GM12891 (cell line): ENCODE data around the gene TIAM1.
"Not testable (repeated sequence)": the region's sequence is repeated elsewhere in the genome, so short reads cannot be mapped to it uniquely, and the experiment has no call there.

ENCODE experiments used
- DNase-seq: peaks from one replicate; pipeline ENCODE4 v3.0.0; 2011; ENCODE audit warnings: low spot score; ENCODE audit not compliant: insufficient read length
- FAIRE-seq: peaks from 2 replicates; lab custom pipeline; 2011; peaks lifted over from hg19 to GRCh38; lab: Jason Lieb, UNC
- PAX5 ChIP-seq: IDR thresholded peaks from 2 replicates; pipeline ENCODE4 v1.6.1; 2011; ENCODE audit warnings: low read length, moderate library complexity, mild to moderate bottlenecking; ENCODE audit not compliant: insufficient read depth, severe bottlenecking
- POLR2A ChIP-seq: IDR thresholded peaks from 2 replicates; pipeline ENCODE4 v1.6.1; 2011; ENCODE audit warnings: low read depth, low read length, control low read depth
- POLR2AphosphoS5 ChIP-seq: IDR thresholded peaks from 2 replicates; pipeline ENCODE4 v1.6.1; 2011; ENCODE audit warnings: low read depth, low read length, control low read depth
- POU2F2 ChIP-seq: IDR thresholded peaks from 2 replicates; pipeline ENCODE4 v1.6.1; 2011; ENCODE audit warnings: low read depth, mild to moderate bottlenecking, control low read depth, low read length, moderate library complexity
- SPI1 ChIP-seq: IDR thresholded peaks from 2 replicates; pipeline ENCODE4 v1.6.1; 2011; ENCODE audit warnings: low read depth, low read length, control low read depth
- TAF1 ChIP-seq: IDR thresholded peaks from 2 replicates; pipeline ENCODE4 v1.6.1; 2011; ENCODE audit warnings: low read depth, low read length, control low read depth

The TIAM1 gene

GRCh38 chr21:31230937-31231336, 113.1 kb downstream of the TIAM1 start:
- no peak for FAIRE-seq
- TF ChIP-seq POU2F2, result no peak
- no peak for TF ChIP-seq POLR2AphosphoS5
- TF ChIP-seq PAX5, result no peak
- no peak for TF ChIP-seq POLR2A
- no peak for TF ChIP-seq TAF1
- TF ChIP-seq SPI1, result no peak
- no peak for DNase-seq

- FAIRE-seq, DNase-seq: not testable (repeated sequence)
Observed at GRCh38 chr21:31228723-31229122, 115.3 kb downstream of the TIAM1 start.

- DNase-seq (no peak), FAIRE-seq (no peak)
- TF ChIP-seq PAX5 (no peak), SPI1 (no peak), POLR2A (no peak), POU2F2 (no peak), TAF1 (no peak), POLR2AphosphoS5 (no peak)
Observed at GRCh38 chr21:31225713-31226112, 118.3 kb downstream of the TIAM1 start.

- TF ChIP-seq SPI1 (no peak), POU2F2 (no peak), TAF1 (no peak), POLR2A (no peak)
- DNase-seq (no peak), FAIRE-seq (no peak)
Observed at GRCh38 chr21:31222142-31222541, 121.9 kb downstream of the TIAM1 start.

GRCh38 chr21:31221043-31221442, 123.0 kb downstream of the TIAM1 start:
- no peak for TF ChIP-seq PAX5
- TF ChIP-seq SPI1, result no peak
- TF ChIP-seq POU2F2, result no peak
- no peak for TF ChIP-seq TAF1
- TF ChIP-seq POLR2AphosphoS5, result no peak
- TF ChIP-seq POLR2A, result no peak
- no peak for FAIRE-seq
- no peak for DNase-seq

- TF ChIP-seq POLR2A (no peak), POU2F2 (no peak), PAX5 (no peak), SPI1 (no peak), POLR2AphosphoS5 (no peak), TAF1 (no peak)
- no peak for DNase-seq
- no peak for FAIRE-seq
Observed at GRCh38 chr21:31220575-31220974, 123.5 kb downstream of the TIAM1 start.

- no peak for DNase-seq
- no peak for FAIRE-seq
- TF ChIP-seq PAX5, result no peak
- TF ChIP-seq POLR2A, result no peak
- no peak for TF ChIP-seq POLR2AphosphoS5
- TF ChIP-seq TAF1, result no peak
- no peak for TF ChIP-seq POU2F2
- TF ChIP-seq SPI1, result no peak
Observed at GRCh38 chr21:31218830-31219608, 125.0 kb downstream of the TIAM1 start.

GRCh38 chr21:31216206-31216605, 127.9 kb downstream of the TIAM1 start:
- DNase-seq (no peak), FAIRE-seq (no peak)
- TF ChIP-seq PAX5 (no peak), POLR2A (no peak), POU2F2 (no peak), POLR2AphosphoS5 (no peak), TAF1 (no peak), SPI1 (no peak)

GRCh38 chr21:31213787-31214186, 130.3 kb downstream of the TIAM1 start:
- no peak for DNase-seq
- FAIRE-seq, result no peak
- TF ChIP-seq POLR2AphosphoS5 (no peak), POU2F2 (no peak), POLR2A (no peak), TAF1 (no peak), PAX5 (no peak), SPI1 (no peak)

GRCh38 chr21:31211836-31212235, 132.2 kb downstream of the TIAM1 start:
- TF ChIP-seq PAX5, result no peak
- TF ChIP-seq POU2F2, result no peak
- TF ChIP-seq POLR2A, result no peak
- no peak for TF ChIP-seq POLR2AphosphoS5
- TF ChIP-seq SPI1, result no peak
- TF ChIP-seq TAF1, result no peak
- no peak for FAIRE-seq
- no peak for DNase-seq
